HepG2 (cell line): ENCODE results near the gene ATP4A. TPM values are rescaled to one million over a fixed set of nuclear protein-coding genes. Genes with fewer than 3 reads are reported as not detected.

Source experiments
- ARID5B ChIP-seq: IDR thresholded peaks from 2 replicates; pipeline ENCODE4 v1.4.0; 2020; ENCODE audit warnings: mild to moderate bottlenecking, missing genetic modification reagents
- GABPB1 ChIP-seq: IDR thresholded peaks from 2 replicates; pipeline ENCODE4 v1.6.1; 2016; ENCODE audit warnings: mild to moderate bottlenecking, missing genetic modification reagents, moderate library complexity, missing compliant biosample characterization
- GTF3A ChIP-seq: sonication (generic); formaldehyde crosslinking; conservative IDR thresholded peaks from 2 replicates; pipeline ENCODE4 v1.4.0; 2020; ENCODE audit warnings: mild to moderate bottlenecking, missing genetic modification reagents
- HNF1B ChIP-seq: sonication (generic); formaldehyde crosslinking; IDR thresholded peaks from 2 replicates; pipeline ENCODE4 v1.5.1; 2020; ENCODE audit warnings: mild to moderate bottlenecking, moderate library complexity, missing genetic modification reagents
- MEF2D ChIP-seq: sonication (generic); formaldehyde crosslinking; IDR thresholded peaks from 2 replicates; pipeline ENCODE4 v1.5.1; 2020; ENCODE audit warnings: mild to moderate bottlenecking, missing genetic modification reagents
- POGZ ChIP-seq: sonication (generic); formaldehyde crosslinking; IDR thresholded peaks from 2 replicates; pipeline ENCODE4 v1.4.0; 2020; ENCODE audit warnings: mild to moderate bottlenecking, missing genetic modification reagents
- POLR2A ChIP-seq, 2 experiments: IDR thresholded peaks; 2 replicates each; pipeline ENCODE4 v1.6.1; 2011; ENCODE audit warnings: low read depth in 2 of 2, low read length in 2 of 2, mild to moderate bottlenecking in 1 of 2, moderate library complexity in 1 of 2; ENCODE audit not compliant: insufficient read depth in 1 of 2
- SALL2 ChIP-seq: sonication (generic); formaldehyde crosslinking; IDR thresholded peaks from 2 replicates; pipeline ENCODE4 v1.8.1; 2023; ENCODE audit warnings: mild to moderate bottlenecking, missing genetic modification reagents, inconsistent platforms
- SP2 ChIP-seq: sonication (generic); formaldehyde crosslinking; IDR thresholded peaks from 2 replicates; pipeline ENCODE4 v1.5.1; 2020; ENCODE audit warnings: mild to moderate bottlenecking, missing genetic modification reagents
- SP4 ChIP-seq: sonication (generic); formaldehyde crosslinking; IDR thresholded peaks from 2 replicates; pipeline ENCODE4 v1.8.1; 2023; ENCODE audit warnings: mild to moderate bottlenecking, missing genetic modification reagents
- ZNF282 ChIP-seq: fragments of 450-650 bp; IDR thresholded peaks from 2 replicates; pipeline ENCODE4 v1.6.1; 2018; ENCODE audit not compliant: partially characterized antibody
- ZNF513 ChIP-seq: sonication (generic); formaldehyde crosslinking; conservative IDR thresholded peaks from 2 replicates; pipeline ENCODE4 v1.5.0; 2020; ENCODE audit warnings: missing genetic modification reagents
- ZXDC ChIP-seq: sonication (generic); formaldehyde crosslinking; IDR thresholded peaks from 2 replicates; pipeline ENCODE4 v1.5.0; 2020; ENCODE audit warnings: mild to moderate bottlenecking, missing genetic modification reagents
- polyA plus RNA-seq, 8 experiments: library from polyadenylated mRNA; depleted of rRNA in 3 of 8; stranded (reverse) in 7 of 8; unstranded in 1 of 8; fragments of >200 nt; fragmentation: Illumina TruSeq in 4 of 8; extraction: Trizol in 4 of 8; gene quantifications; 2 replicates each; pipeline versions ENCODE4 v1.2.1 to v1.2.3, GENCODE V29; 2011 to 2016; ENCODE audit warnings: low read depth in 4 of 8, missing spikeins in 1 of 8, mixed read lengths in 1 of 8; ENCODE audit not compliant: insufficient read depth in 1 of 8
- total RNA-seq, 5 experiments: library from RNA; depleted of rRNA; stranded (reverse); fragments of >200 nt; fragmentation: Illumina TruSeq; extraction: Trizol; gene quantifications; 2 replicates each; pipeline ENCODE4 v1.2.3, GENCODE V29; 2016; ENCODE audit warnings: low read depth in 1 of 5
- TF ChIP-seq, protein P1 (sequence below): sonication (generic); formaldehyde crosslinking; IDR thresholded peaks from 2 replicates; pipeline ENCODE4 v1.4.0; 2020; ENCODE audit warnings: missing genetic modification reagents, borderline replicate concordance
- TF ChIP-seq, protein P2 (sequence below): sonication (generic); formaldehyde crosslinking; IDR thresholded peaks from 2 replicates; pipeline ENCODE4 v1.8.1; 2023; ENCODE audit warnings: mild to moderate bottlenecking, missing genetic modification reagents, borderline replicate concordance
- TF ChIP-seq, protein P3 (sequence below): sonication (generic); IDR thresholded peaks from 2 replicates; pipeline ENCODE4 v1.6.1; 2016; ENCODE audit warnings: low read depth, borderline replicate concordance

ATP4A gene
- total and polyA plus RNA-seq, 2 of the 13 experiments (the other 11 are each of a cell fraction or from before 2014, with no cell fraction given): 0.08 to 0.11 TPM

GRCh38 chr19:35612559-35613321 is 49.3 kb upstream of the ATP4A start, which contains the start of gene HAUS5 (continued):
- peak; percentile 38; the same call in 1 of the 2 replicates for TF ChIP-seq SP2 (CRISPR knock-in tag)
- TF ChIP-seq ZNF282: no peak
- TF ChIP-seq POGZ (CRISPR knock-in tag): peak; percentile 76
- TF ChIP-seq SP4 (CRISPR knock-in tag): peak; percentile 46; the same call in 1 of the 2 replicates
- TF ChIP-seq, protein P1, sequence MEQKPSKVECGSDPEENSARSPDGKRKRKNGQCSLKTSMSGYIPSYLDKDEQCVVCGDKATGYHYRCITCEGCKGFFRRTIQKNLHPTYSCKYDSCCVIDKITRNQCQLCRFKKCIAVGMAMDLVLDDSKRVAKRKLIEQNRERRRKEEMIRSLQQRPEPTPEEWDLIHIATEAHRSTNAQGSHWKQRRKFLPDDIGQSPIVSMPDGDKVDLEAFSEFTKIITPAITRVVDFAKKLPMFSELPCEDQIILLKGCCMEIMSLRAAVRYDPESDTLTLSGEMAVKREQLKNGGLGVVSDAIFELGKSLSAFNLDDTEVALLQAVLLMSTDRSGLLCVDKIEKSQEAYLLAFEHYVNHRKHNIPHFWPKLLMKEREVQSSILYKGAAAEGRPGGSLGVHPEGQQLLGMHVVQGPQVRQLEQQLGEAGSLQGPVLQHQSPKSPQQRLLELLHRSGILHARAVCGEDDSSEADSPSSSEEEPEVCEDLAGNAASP (CRISPR knock-in tag): 0 out of 2 replicates have a peak, but pooled peaks have one; percentile 21
- TF ChIP-seq MEF2D: peak; percentile 76; the same call in 1 of the 2 replicates
- TF ChIP-seq HNF1B (CRISPR knock-in tag): peak; percentile 90
- no peak for TF ChIP-seq ZXDC (CRISPR knock-in tag)
- peak; percentile 87 for TF ChIP-seq GABPB1 (CRISPR knock-in tag)
- TF ChIP-seq, protein P2, sequence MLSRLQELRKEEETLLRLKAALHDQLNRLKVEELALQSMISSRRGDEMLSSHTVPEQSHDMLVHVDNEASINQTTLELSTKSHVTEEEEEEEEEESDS (CRISPR knock-in tag): no peak
- TF ChIP-seq ARID5B: peak; percentile 60
- TF ChIP-seq, protein P3, sequence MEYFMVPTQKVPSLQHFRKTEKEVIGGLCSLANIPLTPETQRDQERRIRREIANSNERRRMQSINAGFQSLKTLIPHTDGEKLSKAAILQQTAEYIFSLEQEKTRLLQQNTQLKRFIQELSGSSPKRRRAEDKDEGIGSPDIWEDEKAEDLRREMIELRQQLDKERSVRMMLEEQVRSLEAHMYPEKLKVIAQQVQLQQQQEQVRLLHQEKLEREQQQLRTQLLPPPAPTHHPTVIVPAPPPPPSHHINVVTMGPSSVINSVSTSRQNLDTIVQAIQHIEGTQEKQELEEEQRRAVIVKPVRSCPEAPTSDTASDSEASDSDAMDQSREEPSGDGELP: no peak; the same call in 1 of the 2 replicates
- TF ChIP-seq SALL2 (CRISPR knock-in tag): peak; percentile 73; the same call in 1 of the 2 replicates
- peak; percentile 57 to 69; a peak in 2 of 4 replicates for TF ChIP-seq POLR2A (IDR thresholded peaks at IDR 0.05; ENCODE audit: insufficient read depth in 1 of 2, low read depth in 2 of 2, low read length in 2 of 2)
- no peak for TF ChIP-seq GTF3A (CRISPR knock-in tag)
- TF ChIP-seq ZNF513 (CRISPR knock-in tag): no peak
